K562 (cell line): ENCODE measurements around the gene MTA2. TPM values are rescaled to one million over a fixed set of nuclear protein-coding genes. Genes with fewer than 3 reads are reported as not detected.

Experiments
- CHD1 ChIP-seq: fragments of 200-600 bp; sonication (generic); IDR thresholded peaks from one replicate; pipeline ENCODE4 v1.6.1; 2012; ENCODE audit warnings: mild to moderate bottlenecking, moderate library complexity, low read length, inconsistent platforms
- DMBX1 ChIP-seq: fragments of 250-450 bp; sonication (Bioruptor Pico); IDR thresholded peaks from 2 replicates; pipeline ENCODE4 v1.8.0; 2022; ENCODE audit warnings: inconsistent platforms, mild to moderate bottlenecking, moderate library complexity, borderline replicate concordance
- E4F1 ChIP-seq: fragments of 250-450 bp; sonication (Bioruptor Pico); IDR thresholded peaks from 2 replicates; pipeline ENCODE4 v1.5.0; 2021; ENCODE audit warnings: mild to moderate bottlenecking, borderline replicate concordance
- GMEB1 ChIP-seq: fragments of 250-450 bp; sonication (Bioruptor Pico); IDR thresholded peaks from 2 replicates; pipeline ENCODE4 v1.4.0; 2020; ENCODE audit warnings: mild to moderate bottlenecking
- PBX2 ChIP-seq, 2 experiments: IDR thresholded peaks in 1 of 2; conservative IDR thresholded peaks in 1 of 2; 2 replicates each; pipeline ENCODE4 v1.6.1; 2016; ENCODE audit warnings: low read depth in 2 of 2, mild to moderate bottlenecking in 1 of 2, missing compliant biosample characterization in 1 of 2, missing genetic modification characterization in 1 of 2, moderate library complexity in 1 of 2
- RBM15 ChIP-seq: fragments of 200-400 bp; formaldehyde crosslinking; IDR thresholded peaks from 2 replicates; pipeline ENCODE4 v1.6.1; 2018; ENCODE audit warnings: mild to moderate bottlenecking, low read length, moderate library complexity; ENCODE audit not compliant: insufficient read depth
- RNF219 ChIP-seq: fragments of 250-450 bp; sonication (Bioruptor Pico); IDR thresholded peaks from 2 replicates; pipeline ENCODE4 v1.5.0; 2022; ENCODE audit warnings: mild to moderate bottlenecking
- SMAD1 ChIP-seq: fragments of 150-350 bp; IDR thresholded peaks from 2 replicates; pipeline ENCODE4 v1.6.1; 2014; ENCODE audit warnings: low read length, low read depth; ENCODE audit not compliant: partially characterized antibody
- THAP12 ChIP-seq: fragments of 250-450 bp; sonication (Bioruptor Pico); IDR thresholded peaks from 2 replicates; pipeline ENCODE4 v1.9.0; 2021; ENCODE audit warnings: mild to moderate bottlenecking, inconsistent platforms
- WHSC1 ChIP-seq: IDR thresholded peaks from one replicate; pipeline ENCODE4 v1.6.1; 2012; ENCODE audit warnings: low read length, control low read depth, inconsistent platforms
- ZNF395 ChIP-seq: fragments of 200-800 bp; sonication (Bioruptor generic); IDR thresholded peaks from 2 replicates; pipeline ENCODE4 v1.6.1; 2017; ENCODE audit warnings: missing genetic modification characterization, missing compliant biosample characterization
- polyA plus RNA-seq, 8 experiments: library from polyadenylated mRNA; depleted of rRNA in 4 of 8; stranded (reverse) in 5 of 8; unstranded in 3 of 8; fragments of >200 nt; fragmentation: Nextera tagmentation in 2 of 8; fragmentation: Illumina TruSeq in 1 of 8; extraction: Ambion mirVana in 2 of 8; extraction: Trizol in 1 of 8; gene quantifications; 2 replicates each; pipeline versions ENCODE4 v1.2.1 to v1.2.3, GENCODE V29; 2011 to 2014; ENCODE audit warnings: inconsistent platforms in 1 of 8, missing spikeins in 1 of 8
- total RNA-seq, 7 experiments: library from RNA; depleted of rRNA in 6 of 7; stranded (reverse); fragments of >200 nt in 6 of 7; fragmentation: Illumina TruSeq in 2 of 7; extraction: Trizol in 2 of 7; gene quantifications; 2 replicates each; pipeline versions ENCODE4 v1.2.1 to v1.2.3, GENCODE V29; 2011 to 2021; ENCODE audit warnings: low replicate concordance in 1 of 7

MTA2 gene
- total and polyA plus RNA-seq, 9 of the 15 experiments (the other 6 are each of a cell fraction or from before 2014, with no cell fraction given): 6.2 to 220 (median 172) TPM

- no peak for TF ChIP-seq PBX2 (CRISPR knock-in tag; IDR thresholded peaks at IDR 0.05; ENCODE audit: low read depth)
- 0 out of 2 replicates have a peak, but pooled peaks have one; percentile 36 for TF ChIP-seq PBX2 (tag; conservative IDR thresholded peaks at IDR 0.05; ENCODE audit: low read depth)
- TF ChIP-seq GMEB1: no peak
- TF ChIP-seq RNF219: no peak
- TF ChIP-seq CHD1: no peak
- no peak for TF ChIP-seq WHSC1
- no peak for TF ChIP-seq SMAD1
- no peak for TF ChIP-seq E4F1
- TF ChIP-seq THAP12: no peak
- TF ChIP-seq RBM15: no peak
- no peak for TF ChIP-seq DMBX1 (CRISPR knock-in tag)
- 0 out of 2 replicates have a peak, but pooled peaks have one; percentile 46 for TF ChIP-seq ZNF395 (CRISPR knock-in tag)
These were observed 46.1 kb downstream of the MTA2 start (continued) for GRCh38 chr11:62555464-62556107.
